H9 (cell line): ENCODE data around the gene SLC35B4. TPM values are rescaled to one million over a fixed set of nuclear protein-coding genes. Genes with fewer than 3 reads are reported as not detected.

Experiments
- DNase-seq: peaks from one replicate; pipeline ENCODE4 v3.0.0-alpha.2; 2017
- H2AFZ ChIP-seq: one replicate; pipeline ENCODE4 v1.6.1; 2013; ENCODE audit warnings: mild to moderate bottlenecking, low read length, control low read depth, moderate library complexity
- H2AK5ac ChIP-seq: 2 replicates; pipeline ENCODE4 v1.6.1; 2013; ENCODE audit warnings: low read length, control low read depth, mixed read lengths; ENCODE audit not compliant: insufficient read length
- H2BK120ac ChIP-seq: one replicate; pipeline ENCODE4 v1.6.1; 2013; ENCODE audit warnings: low read depth, mild to moderate bottlenecking, low read length, control low read depth, inconsistent platforms; ENCODE audit not compliant: poor library complexity, severe bottlenecking
- H2BK12ac ChIP-seq: 2 replicates; pipeline ENCODE4 v1.6.1; 2013; ENCODE audit warnings: low read length, control low read depth, mixed read lengths, low read depth; ENCODE audit not compliant: insufficient read length
- H2BK15ac ChIP-seq: 2 replicates; pipeline ENCODE4 v1.6.1; 2013; ENCODE audit warnings: low read depth, low read length, control low read depth
- H2BK20ac ChIP-seq: one replicate; pipeline ENCODE4 v1.6.1; 2013; ENCODE audit warnings: low read depth, mild to moderate bottlenecking, low read length, control low read depth, inconsistent platforms; ENCODE audit not compliant: poor library complexity, severe bottlenecking
- H2BK5ac ChIP-seq: 2 replicates; pipeline ENCODE4 v1.6.1; 2013; ENCODE audit warnings: low read length, control low read depth, mixed read lengths; ENCODE audit not compliant: insufficient read length
- H3K14ac ChIP-seq: 2 replicates; pipeline ENCODE4 v1.6.1; 2013; ENCODE audit warnings: low read length, control low read depth; ENCODE audit not compliant: insufficient read depth
- H3K18ac ChIP-seq: 2 replicates; pipeline ENCODE4 v1.6.1; 2013; ENCODE audit warnings: low read depth, mild to moderate bottlenecking, mixed read lengths, low read length, control low read depth; ENCODE audit not compliant: insufficient read length
- H3K23ac ChIP-seq: 2 replicates; pipeline ENCODE4 v1.6.1; 2013; ENCODE audit warnings: low read length, control low read depth, mixed read lengths, low read depth; ENCODE audit not compliant: insufficient read length
- H3K23me2 ChIP-seq: 2 replicates; pipeline ENCODE4 v1.6.1; 2013; ENCODE audit warnings: low read depth, mild to moderate bottlenecking, mixed read lengths, low read length, control low read depth; ENCODE audit not compliant: insufficient read length, poor library complexity, severe bottlenecking
- H3K27ac ChIP-seq: 2 replicates; pipeline ENCODE4 v1.5.1; 2013; ENCODE audit warnings: low read length, control low read depth, mixed read lengths, low read depth; ENCODE audit not compliant: insufficient read length
- H3K27me3 ChIP-seq: 2 replicates; pipeline ENCODE4 v1.6.1; 2013; ENCODE audit warnings: low read length, control low read depth, inconsistent platforms; ENCODE audit not compliant: insufficient read depth
- H3K4ac ChIP-seq: 2 replicates; pipeline ENCODE4 v1.6.1; 2013; ENCODE audit warnings: low read depth, mild to moderate bottlenecking, control low read depth, inconsistent platforms, low read length, moderate library complexity
- H3K4me1 ChIP-seq: 2 replicates; pipeline ENCODE4 v1.6.1; 2013; ENCODE audit warnings: low read length, control low read depth, inconsistent platforms; ENCODE audit not compliant: insufficient read depth
- H3K4me2 ChIP-seq: 2 replicates; pipeline ENCODE4 v1.6.1; 2013; ENCODE audit warnings: low read length, control low read depth, mixed read lengths; ENCODE audit not compliant: insufficient read length, insufficient read depth
- H3K56ac ChIP-seq: 2 replicates; pipeline ENCODE4 v1.6.1; 2013; ENCODE audit warnings: low read depth, mild to moderate bottlenecking, mixed read lengths, low read length, control low read depth; ENCODE audit not compliant: insufficient read length
- H3K79me1 ChIP-seq: 2 replicates; pipeline ENCODE4 v1.6.1; 2013; ENCODE audit warnings: low read depth, mild to moderate bottlenecking, moderate library complexity, low read length, control low read depth, inconsistent platforms; ENCODE audit not compliant: insufficient read depth, poor library complexity, severe bottlenecking
- H3K79me2 ChIP-seq: 2 replicates; pipeline ENCODE4 v1.6.1; 2013; ENCODE audit warnings: low read length, control low read depth, inconsistent platforms; ENCODE audit not compliant: insufficient read depth
- H3K9ac ChIP-seq: 2 replicates; pipeline ENCODE4 v1.6.1; 2013; ENCODE audit warnings: low read length, control low read depth, mixed read lengths; ENCODE audit not compliant: insufficient read length; ENCODE audit errors: extremely low read depth
- H3K9me3 ChIP-seq: one replicate; pipeline ENCODE4 v1.6.1; 2013; ENCODE audit warnings: low read depth, low read length, inconsistent platforms; ENCODE audit not compliant: control insufficient read depth
- H3T11ph ChIP-seq: one replicate; pipeline ENCODE4 v1.6.1; 2013; ENCODE audit warnings: mild to moderate bottlenecking, low read length, control low read depth, inconsistent platforms
- H4K20me1 ChIP-seq: one replicate; pipeline ENCODE4 v1.6.1; 2013; ENCODE audit not compliant: control insufficient read depth, insufficient read length, insufficient read depth
- H4K5ac ChIP-seq: 2 replicates; pipeline ENCODE4 v1.6.1; 2013; ENCODE audit warnings: low read depth, mild to moderate bottlenecking, mixed read lengths, low read length, control low read depth; ENCODE audit not compliant: insufficient read length
- H4K8ac ChIP-seq: replicated peaks from 2 replicates; pipeline ENCODE4 v1.6.1; 2013; ENCODE audit warnings: low read length, control low read depth, mixed read lengths, low read depth; ENCODE audit not compliant: insufficient read length
- H4K91ac ChIP-seq: 2 replicates; pipeline ENCODE4 v1.6.1; 2013; ENCODE audit warnings: low read depth, mild to moderate bottlenecking, moderate library complexity, mixed read lengths, low read length, control low read depth; ENCODE audit not compliant: insufficient read length
- H3K27ac Mint-ChIP-seq, 3 experiments: 2 replicates in 2 of 3; 3 replicates in 1 of 3; pipeline ENCODE4 v1.8.0; 2020 to 2021; ENCODE audit warnings: mixed read lengths in 3 of 3, mild to moderate bottlenecking in 1 of 3, moderate library complexity in 1 of 3
- H3K27me3 Mint-ChIP-seq: 2 replicates; pipeline ENCODE4 v1.8.0; 2021; ENCODE audit warnings: low read depth, mild to moderate bottlenecking, moderate library complexity, mixed read lengths
- H3K36me3 Mint-ChIP-seq, 3 experiments: 2 replicates in 2 of 3; 3 replicates in 1 of 3; pipeline ENCODE4 v1.8.0; 2020 to 2021; ENCODE audit warnings: low read depth in 3 of 3, mixed read lengths in 3 of 3; ENCODE audit not compliant: insufficient read depth in 1 of 3
- H3K4me1 Mint-ChIP-seq, 2 experiments: 2 replicates each; pipeline ENCODE4 v1.8.0; 2020; ENCODE audit warnings: mixed read lengths in 2 of 2
- H3K4me3 Mint-ChIP-seq, 2 experiments: 2 replicates in 1 of 2; 3 replicates in 1 of 2; pipeline ENCODE4 v1.8.0; 2020 to 2021; ENCODE audit warnings: mild to moderate bottlenecking in 2 of 2, mixed read lengths in 2 of 2, moderate library complexity in 1 of 2
- H3K9me3 Mint-ChIP-seq, 2 experiments: 2 replicates in 1 of 2; 3 replicates in 1 of 2; pipeline ENCODE4 v1.8.0; 2020; ENCODE audit warnings: mild to moderate bottlenecking in 2 of 2, mixed read lengths in 2 of 2, moderate library complexity in 1 of 2
- WGBS: extraction: QIAGEN DNeasy Blood & Tissue Kit; methylation state at CpG from one replicate; pipeline ENCODE4 v1.1.7; 2013; ENCODE audit warnings: missing lambda C conversion rate, low lambda C conversion rate, mixed read lengths; ENCODE audit not compliant: insufficient read length; ENCODE audit errors: extremely low coverage; 5-methylcytosine and 5-hydroxymethylcytosine counted together
- total RNA-seq: library from RNA; stranded (reverse); gene quantifications from 2 replicates; pipeline ENCODE4 v1.2.1, GENCODE V29; 2021
- TF ChIP-seq, protein P1 (sequence below): fragments of 200-600 bp; sonication (generic); conservative IDR thresholded peaks from 3 replicates; pipeline ENCODE4 v1.8.0; 2021; ENCODE audit warnings: antibody characterized with exemption, mild to moderate bottlenecking

SLC35B4 gene
- total RNA-seq, 1 experiment from 2014 or later, result 33.4 TPM

DNA sequence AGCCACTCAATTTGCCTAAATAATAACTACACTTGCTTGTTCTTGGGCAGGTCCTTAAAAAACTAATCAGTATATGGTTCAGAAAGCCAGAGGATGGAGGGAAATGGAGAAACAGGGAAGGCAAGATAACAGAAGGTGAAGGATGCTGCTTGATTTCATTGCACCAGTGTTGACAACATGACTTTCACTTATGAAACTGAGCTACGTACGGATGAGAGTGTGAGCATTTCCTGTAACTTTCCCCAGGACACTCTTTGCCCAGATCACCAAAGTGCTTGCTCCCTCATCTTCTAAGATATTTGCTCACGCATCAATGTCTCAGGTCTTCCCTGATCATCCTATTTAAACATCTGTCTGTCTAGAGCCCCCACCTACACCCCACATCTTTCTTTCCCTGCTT, 37.4 kb downstream of the SLC35B4 start:
- DNase-seq, result no peak
- Mint-ChIP-seq H3K27me3 (no peaks in the 10 kb centered on the region), H3K27ac (no peak overlapping the region), H3K36me3 (no peaks in the 10 kb centered on the region), H3K4me1 (peaks cover 9 to 10% of the 10 kb centered on the region in 2 experiments), H3K4me3 (no peak overlapping the region), H3K9me3 (no peaks in the 10 kb centered on the region; a peak in 1 of 5 replicates)
- Histone ChIP-seq H4K20me1 (no peaks in the 10 kb centered on the region), H4K5ac (no peak overlapping the region), H3K23me2 (no peaks in the 10 kb centered on the region), H3K79me1 (no peaks in the 10 kb centered on the region), H3K27me3 (no peaks in the 10 kb centered on the region), H3K4me1 (peaks cover 3% of the 10 kb centered on the region; the same call in 1 of the 2 replicates), H3K4me2 (no peak overlapping the region), H4K91ac (no peak overlapping the region), H2AFZ (no peak overlapping the region), H3K23ac (no peak overlapping the region), H2BK120ac (no peak overlapping the region), H3K18ac (no peak overlapping the region), H3K79me2 (no peaks in the 10 kb centered on the region), H3K14ac (no peak overlapping the region), H2BK15ac (no peak overlapping the region), H3K9me3 (no peaks in the 10 kb centered on the region), H3K4ac (no peak overlapping the region), H3K27ac (no peak overlapping the region), H3T11ph (no peak overlapping the region), H2AK5ac (no peak overlapping the region), H3K56ac (no peak overlapping the region), H2BK12ac (no peak overlapping the region), H3K9ac (no peak overlapping the region), H2BK20ac (no peak overlapping the region), H2BK5ac (no peak overlapping the region), H4K8ac (no peak overlapping the region)
- no CpG with 5 or more reads among the region's 3 CpGs for WGBS
- TF ChIP-seq, protein P1, sequence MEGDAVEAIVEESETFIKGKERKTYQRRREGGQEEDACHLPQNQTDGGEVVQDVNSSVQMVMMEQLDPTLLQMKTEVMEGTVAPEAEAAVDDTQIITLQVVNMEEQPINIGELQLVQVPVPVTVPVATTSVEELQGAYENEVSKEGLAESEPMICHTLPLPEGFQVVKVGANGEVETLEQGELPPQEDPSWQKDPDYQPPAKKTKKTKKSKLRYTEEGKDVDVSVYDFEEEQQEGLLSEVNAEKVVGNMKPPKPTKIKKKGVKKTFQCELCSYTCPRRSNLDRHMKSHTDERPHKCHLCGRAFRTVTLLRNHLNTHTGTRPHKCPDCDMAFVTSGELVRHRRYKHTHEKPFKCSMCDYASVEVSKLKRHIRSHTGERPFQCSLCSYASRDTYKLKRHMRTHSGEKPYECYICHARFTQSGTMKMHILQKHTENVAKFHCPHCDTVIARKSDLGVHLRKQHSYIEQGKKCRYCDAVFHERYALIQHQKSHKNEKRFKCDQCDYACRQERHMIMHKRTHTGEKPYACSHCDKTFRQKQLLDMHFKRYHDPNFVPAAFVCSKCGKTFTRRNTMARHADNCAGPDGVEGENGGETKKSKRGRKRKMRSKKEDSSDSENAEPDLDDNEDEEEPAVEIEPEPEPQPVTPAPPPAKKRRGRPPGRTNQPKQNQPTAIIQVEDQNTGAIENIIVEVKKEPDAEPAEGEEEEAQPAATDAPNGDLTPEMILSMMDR, result no peak
